Left renal cortex interstitium (tissue), 4 donors: ENCODE results near the gene PRSS57. TPM values are rescaled to one million over a fixed set of nuclear protein-coding genes. Genes with fewer than 3 reads are reported as not detected.
"Not testable (repeated sequence)": the region's sequence is repeated elsewhere in the genome, so short reads cannot be mapped to it uniquely, and the experiment has no call there.

Experiments
- DNase-seq, 4 donors: peaks; one replicate each; pipeline ENCODE4 v3.0.0-alpha.2; 2013; ENCODE audit warnings: low read depth in 4 of 4, low spot score in 2 of 4, missing footprints in 1 of 4
- polyA plus RNA-seq, 4 donors: library from polyadenylated mRNA; unstranded; fragments of 120-200 nt; gene quantifications; one replicate each; pipeline ENCODE4 v1.2.1, GENCODE V29; 2013; ENCODE audit not compliant: insufficient read length in 4 of 4

Gene PRSS57
- polyA plus RNA-seq, 4 donors = 0.13 to 0.48 (median 0.36) TPM

DNA sequence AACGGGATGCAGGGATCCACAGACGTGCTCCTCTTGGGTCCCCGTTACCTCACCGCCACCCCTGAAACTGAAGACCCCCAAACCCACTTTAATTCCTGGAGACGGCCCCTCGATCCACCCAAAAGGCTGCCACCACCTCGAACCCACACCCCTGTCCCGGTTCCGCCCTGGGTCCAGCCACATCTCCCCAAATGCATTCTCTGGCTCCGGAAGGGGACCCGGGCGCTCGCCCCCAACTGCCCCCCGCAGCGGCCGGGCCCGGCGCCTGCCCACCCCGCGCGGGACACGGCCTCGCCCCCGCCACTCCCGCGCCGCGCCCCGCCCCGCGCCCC is 19.3 kb downstream of the PRSS57 start:
- DNase-seq = no peak

DNA sequence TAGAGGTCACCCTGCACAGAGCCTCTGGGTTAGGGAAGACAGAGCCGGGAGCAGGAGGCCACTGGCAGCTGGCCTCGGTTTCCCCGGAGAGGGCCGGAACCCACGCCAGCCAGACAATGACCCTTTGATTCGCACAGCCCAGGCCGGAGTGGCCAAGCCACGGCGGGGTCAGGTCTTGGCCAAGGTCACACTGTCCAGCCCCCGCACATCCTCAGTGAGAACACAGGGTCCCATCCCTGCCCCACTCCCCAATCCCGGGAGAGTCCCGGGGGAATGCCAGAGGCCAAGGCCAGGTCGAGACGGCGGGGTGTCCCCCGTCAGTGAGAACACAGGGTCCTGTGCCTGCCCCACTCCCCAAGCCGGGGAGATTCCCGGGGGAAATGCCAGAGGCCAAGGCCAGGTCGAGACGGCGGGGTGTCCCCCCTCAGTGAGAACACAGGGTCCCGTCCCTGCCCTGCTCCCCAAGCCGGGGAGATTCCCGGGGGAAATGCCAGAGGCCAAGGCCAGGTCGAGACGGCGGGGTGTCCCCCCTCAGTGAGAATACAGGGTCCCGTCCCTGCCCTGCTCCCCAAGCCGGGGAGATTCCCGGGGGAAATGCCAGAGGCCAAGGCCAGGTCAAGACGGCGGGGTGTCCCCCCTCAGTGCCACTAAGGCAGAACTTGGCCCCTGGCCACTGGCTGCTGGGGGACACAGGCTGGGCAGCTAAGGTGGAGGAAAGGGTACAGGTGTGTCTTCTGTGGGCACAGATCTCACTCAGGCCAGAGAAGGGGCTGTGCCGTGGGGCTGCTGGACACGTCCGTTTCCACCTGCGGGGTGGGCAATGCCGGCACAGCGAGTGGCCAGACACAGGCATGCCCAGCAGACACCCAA is 20.7 kb downstream of the PRSS57 start:
- DNase-seq = no peak

DNA sequence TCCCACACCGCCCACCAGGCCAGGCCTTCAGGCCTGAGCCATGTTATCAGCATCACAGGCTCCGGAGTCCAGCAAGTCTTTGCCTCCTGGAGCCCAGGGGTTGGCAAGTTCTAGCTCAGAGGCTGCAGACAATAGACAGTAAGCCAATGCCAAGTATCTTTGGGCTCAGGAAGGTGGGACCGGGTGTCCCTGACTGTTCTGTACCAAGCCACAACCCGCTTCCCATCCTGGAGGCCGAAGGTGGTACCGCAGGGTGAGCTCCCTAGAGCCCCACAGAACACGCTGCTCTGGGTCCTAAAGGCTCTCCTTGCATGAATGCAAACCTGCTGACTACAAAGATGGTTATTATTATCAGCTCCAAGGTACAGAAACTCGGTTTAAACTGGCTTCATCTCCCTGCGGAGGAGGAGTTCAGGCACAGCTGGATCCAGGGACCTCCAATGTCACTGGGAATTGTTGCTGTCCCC is 24.6 kb downstream of the PRSS57 start:
- DNase-seq = no peak

DNA sequence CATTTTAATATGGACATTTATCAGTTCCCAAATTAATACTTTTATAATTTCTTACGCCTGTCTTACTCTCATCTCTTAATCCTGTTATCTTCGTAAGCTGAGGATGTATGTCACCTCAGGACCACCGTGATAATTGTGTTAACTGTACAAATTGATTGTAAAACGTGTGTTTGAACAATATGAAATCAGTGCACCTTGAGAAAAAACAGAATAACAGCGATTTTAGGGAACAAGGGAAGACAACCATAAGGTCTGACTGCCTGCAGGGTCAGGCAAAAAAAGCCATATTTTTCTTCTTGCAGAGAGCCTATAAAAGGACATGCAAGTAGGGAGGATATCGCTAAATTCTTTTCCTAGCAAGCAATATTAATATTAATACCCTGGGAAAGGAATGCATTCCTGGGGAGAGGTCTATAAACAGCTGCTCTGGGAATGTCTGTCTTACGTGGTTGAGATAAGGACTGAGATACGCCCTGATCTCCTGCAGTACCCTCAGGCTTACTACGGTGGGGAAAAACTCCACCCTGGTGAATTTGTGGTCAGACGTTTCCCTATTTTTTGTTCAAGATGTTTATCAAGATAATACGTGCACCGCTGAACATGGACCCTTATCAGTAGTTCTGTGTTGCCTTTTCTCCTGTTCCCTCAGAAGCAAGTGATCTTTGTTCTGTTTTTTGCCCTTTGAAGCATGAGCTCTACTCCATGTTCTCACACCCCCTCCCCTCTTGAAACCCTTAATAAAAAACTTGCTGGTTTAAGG is 26.4 kb downstream of the PRSS57 start:
- not testable (repeated sequence) for DNase-seq

DNA sequence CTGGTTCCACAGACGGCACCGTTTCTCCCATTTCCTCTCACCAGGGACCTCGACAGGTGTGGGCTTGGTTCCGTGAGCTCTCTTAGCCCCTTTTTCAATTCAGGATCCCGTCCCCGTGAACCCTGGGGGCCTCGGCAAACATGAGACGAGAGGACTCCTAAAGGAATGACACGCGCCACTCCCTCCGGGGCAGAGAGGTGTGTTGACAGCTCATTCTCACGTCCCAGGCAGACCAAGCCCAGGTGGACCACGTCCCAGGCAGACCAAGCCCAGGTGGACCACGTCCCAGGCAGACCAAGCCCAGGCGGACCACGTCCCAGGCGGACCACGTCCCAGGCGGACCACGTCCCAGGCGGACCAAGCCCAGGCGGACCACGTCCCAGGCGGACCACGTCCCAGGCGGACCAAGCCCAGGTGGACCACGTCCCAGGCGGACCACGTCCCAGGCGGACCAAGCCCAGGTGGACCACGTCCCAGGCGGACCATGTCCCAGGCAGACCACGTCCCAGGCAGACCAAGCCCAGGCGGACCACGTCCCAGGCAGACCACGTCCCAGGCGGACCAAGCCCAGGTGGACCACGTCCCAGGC is 28.2 kb downstream of the PRSS57 start:
- DNase-seq = not testable (repeated sequence)

DNA sequence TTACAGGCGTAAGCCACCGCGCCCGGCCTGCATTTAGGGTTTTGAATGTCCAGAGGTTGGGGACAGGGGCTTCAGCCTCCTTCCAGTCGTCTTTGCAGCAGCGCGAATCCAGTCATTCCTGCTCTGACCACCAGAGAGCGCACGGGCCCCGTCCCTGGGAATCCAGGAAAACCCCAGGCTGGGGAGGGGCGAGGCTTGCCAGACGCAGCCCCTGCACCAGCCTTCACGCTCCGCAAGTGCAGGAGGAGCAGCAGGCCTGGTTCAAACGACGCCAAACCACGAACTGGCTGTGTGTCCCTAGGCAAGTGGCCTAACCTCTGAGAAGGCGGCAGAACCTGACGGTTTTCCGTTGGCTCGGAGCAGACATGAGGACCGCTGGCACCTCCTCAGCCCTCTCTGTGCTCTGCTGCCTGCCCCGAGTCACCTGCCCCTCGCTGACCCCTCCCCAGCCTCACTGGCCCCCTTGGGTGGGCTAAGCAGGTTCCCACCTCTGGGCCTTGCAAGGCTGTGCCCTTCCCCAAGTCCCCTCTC is 30.3 kb downstream of the PRSS57 start:
- peak in 1 of 4 donors; percentile 76 for DNase-seq

DNA sequence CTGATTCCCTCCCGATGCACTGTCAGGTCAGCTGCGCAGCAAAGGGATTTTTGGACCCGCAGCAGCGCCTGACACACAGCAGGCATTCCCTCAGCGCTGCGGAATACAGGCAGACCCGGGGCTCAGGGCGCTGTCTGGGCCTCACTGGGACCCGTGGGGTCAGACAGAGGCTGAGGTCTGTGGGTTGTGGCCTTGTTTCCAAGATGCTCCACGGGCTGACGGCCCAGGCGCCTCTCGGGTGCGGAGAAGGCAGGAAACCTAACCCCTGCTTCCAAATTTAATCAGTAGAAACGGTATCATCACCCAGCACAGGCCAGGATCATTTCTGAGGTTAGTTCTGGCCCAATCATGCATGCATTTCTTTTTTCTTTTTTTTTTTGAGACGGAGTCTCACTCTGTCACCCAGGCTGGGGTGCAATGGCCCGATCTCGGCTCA is 31.6 kb downstream of the PRSS57 start:
- DNase-seq = no peak

DNA sequence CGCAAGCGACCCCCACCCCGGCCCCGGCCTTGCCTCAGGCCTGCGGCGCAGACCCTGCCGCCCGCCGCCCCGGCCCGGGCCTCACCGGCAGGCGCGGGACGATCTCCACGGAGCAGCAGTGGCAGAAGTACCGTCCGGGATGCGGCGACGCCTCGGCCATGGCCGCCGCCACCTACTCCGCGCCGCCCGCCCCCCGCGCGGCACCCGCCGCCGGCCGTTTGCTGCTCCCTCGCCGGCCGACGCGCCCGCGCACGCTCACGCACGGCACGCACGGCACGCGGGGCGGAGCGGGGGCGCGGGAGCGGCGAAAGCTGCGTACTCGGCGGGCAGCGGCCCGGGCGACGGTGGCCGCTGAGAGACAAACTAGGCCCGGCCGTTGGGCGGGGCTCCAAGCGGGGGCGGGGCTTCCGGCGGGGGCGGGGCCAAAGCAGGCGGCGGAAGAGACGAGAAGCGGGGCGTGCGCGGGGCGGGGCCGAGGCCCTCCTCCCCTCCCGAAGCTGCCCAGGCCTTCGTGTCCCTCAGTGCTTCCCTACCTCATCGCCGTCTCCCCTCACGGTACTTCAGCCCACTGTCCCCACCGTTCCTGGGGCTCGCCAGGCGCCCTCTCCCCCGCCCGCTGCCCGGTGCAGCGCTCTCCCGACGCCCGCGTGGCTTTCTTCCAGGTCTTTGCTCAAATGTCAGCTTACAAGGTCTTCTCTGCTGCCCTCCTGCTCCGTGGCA is 32.1 kb downstream of the PRSS57 start, which contains the start of gene RNF126:
TSS of gene RNF126 (minus strand) at position 253 of the 720 bp plus-strand sequence. CDS start at position 160, 93 bp downstream.
- DNase-seq = peak in 3 of 4 donors; percentile 53 to 78 (median 77)

DNA sequence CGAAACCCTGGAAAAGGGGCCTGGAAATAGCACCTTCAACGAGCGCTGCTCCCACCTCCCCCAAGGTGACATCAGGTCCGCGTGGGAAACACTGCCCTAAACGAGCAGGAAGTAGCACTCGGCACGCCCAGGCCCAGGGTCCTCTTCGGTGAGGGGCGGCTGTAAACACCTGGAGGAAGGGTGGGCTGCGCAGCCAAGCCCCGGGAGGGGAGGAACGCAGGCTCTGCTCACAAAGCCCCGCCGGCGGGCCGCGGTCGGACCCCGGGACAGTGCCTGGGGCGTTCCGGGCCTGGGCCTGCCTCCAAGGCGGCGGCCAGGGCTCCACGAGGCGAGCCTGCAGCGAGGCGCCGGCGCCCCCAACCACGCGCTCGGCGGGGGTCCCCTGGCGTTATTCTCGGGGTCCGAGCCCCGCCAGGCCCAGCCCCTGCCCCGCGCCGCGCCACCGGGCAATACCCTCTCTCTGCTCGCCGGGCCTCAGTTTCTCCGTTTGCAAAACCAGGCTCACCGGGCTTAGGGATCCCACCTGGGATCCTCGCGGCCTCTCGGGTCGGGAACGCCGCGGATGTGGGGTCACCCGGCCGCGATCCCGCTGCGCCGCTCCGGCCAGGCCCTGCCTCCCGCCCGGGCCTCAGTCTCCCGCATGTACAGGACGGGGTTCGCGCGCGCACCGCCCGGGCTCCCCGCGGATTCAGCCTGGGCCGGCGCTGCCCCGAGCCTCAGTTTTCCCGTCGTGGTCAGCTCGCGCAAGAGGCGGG is 32.9 kb downstream of the PRSS57 start:
- no peak for DNase-seq

DNA sequence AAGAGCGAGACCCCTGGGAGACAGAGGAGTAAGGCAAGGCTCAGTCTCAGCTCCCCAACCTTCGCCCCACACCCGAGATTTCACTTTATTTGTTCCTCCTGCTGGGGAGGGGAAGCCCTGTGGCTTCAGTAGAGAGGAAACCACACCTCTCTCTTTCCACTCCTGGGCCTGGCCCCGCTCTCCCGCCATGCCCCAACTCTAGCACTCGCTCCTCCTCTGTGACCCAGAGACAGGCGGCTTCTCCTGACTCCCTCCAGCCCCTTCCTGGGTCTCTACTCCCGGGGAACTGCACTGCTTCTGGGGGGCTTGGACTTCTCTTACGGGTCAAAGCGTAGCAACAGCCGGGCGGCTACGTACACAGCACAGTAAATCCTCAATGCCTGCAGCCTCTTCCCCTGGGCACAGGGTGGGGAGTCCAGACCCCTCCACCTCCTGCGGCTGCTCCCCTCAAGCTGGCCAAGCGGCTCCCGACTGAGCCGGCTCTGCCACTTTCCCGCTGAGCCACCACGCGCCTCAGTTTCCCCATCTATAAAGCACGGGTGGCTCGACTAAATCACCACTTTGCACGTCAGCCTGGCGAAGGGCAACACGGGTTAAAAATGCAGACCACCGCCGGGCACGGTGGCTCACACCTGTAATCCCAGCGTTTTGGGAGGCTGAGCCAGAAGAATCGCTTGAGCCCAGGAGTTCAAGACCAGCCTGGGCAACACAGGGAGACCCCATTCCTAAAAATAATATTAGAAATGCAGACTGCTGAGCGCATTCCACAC is 33.6 kb downstream of the PRSS57 start:
- no peak for DNase-seq

DNA sequence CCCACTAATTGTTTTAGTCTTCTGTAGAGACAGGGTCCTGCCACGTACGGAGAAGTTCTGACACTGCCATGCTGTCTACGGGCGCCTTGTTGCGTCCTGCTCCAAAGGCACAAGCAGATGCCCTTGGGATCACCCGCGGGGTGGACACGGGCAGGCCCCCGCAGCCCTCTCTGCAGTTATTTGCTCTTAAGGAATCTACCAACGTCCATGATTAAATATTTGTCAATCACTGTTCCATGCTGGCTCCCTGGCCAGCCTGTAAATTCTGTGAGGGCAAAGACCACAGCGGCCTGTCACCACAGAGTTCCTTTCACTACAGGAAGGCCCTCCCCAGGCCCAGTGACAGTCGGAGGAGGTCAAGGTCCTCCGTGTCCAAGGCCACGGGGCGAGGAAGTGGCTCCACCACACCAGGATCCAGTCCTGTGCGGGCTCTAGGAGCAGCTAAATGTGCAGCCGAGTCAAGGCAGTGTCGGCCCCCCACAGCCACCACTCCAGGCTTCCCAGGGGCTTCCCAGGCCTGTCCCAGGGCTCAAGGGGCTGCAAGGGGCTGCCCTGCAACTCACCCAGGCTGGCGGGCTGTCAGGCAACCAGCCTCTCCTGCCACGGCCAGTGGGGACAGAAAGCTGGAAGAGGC is 34.3 kb downstream of the PRSS57 start:
- no peak for DNase-seq

DNA sequence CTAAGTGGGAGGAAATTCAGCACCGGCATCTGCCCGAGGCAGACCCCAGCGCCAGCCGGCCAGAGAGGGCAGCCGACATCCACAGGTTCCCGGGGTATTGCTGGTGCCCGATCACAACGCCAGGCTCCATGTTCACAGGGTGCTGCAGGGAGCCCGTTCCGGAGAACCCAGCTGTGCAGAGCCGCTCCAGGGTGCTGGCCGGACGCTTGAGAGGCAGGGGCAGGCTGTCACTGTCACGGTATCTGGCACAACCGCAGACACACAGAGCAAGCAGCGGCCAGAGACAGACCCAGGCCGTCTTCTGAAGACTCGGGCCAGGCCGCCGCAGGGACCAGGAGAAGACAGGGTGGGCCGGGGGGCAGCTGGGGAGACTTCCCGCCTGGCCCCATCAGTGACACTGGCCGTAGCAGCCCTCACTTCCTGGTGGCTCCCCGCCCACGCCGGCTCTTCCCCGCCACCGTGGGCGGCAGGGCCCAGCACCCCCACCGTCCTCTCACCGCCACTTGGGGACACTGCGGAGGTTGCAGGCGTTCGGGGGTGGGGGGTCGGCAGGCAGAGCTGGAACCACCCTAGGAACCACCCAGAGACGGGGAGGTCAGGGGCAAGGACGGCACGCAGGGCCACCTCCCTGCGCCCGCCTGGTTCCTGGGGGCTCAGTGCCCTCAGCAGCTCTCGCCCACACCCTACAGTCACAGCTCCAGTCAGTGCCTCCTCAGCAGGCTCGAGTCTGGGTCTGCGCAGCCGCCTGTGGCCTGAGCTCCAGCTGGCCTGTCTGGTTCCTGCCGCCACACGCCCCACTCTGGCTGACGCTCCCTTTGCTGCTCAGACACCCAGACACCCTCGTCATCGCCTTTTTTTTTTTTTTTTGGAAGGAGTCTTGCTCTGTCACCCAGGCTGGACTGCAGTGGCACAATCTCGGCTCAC is 36.1 kb downstream of the PRSS57 start:
- no peak for DNase-seq

DNA sequence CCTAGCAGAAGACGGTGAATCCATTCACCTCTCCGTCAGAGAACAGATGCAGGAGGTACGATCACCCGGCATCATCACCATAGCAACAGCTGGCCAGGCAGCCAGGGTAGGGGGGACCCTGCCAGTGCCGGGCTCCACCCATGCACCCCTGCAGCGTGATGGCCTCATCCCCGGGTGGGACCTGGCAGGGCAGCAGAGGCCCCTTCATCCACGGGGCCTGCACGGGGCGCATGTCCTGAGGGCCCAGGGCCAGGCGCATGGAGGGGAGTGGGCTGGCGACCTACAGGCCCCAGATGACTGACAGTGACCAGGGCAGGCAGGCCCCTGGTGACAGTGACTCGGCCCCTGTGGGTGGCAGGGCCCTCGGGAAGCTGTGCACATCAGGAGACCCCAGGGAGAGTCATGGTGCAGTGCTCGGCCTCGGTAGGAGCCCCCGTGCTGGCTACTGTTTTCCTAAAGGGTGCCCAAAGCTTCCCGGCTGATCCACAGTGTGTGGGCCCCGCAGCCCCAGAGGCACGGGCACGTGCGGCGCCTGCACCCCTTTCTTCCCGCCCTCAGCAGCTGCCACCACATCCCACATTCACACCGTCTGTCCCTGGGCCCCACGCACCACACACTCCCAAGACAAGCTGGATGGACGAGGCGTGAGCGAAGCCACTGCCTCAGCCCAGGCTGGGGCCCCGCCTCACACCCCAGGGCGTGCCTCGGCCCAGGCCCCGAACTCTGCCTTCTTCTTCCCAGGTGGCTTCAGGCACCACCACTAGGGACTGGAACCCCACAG is 37.0 kb downstream of the PRSS57 start:
- no peak for DNase-seq

DNA sequence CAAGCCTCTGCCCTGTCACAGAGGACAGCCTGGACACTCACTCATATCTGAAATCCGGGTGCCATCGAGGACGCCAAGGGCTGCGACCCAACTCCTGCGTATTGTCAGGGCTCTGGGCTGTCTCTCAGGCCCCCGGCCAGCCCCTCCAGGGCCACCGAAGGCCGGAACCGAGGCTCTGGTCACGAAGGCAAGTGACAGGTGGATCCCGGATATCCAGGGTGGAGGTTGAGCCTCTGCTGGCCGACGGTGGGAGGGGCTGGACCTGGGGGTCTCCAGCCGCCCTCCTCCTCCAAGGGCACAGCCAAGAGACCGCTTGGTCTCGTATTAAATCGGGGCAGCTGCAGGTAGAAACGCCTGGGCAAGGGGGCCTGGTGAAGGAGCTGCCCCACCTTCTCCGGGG is 37.6 kb downstream of the PRSS57 start:
- no peak for DNase-seq

DNA sequence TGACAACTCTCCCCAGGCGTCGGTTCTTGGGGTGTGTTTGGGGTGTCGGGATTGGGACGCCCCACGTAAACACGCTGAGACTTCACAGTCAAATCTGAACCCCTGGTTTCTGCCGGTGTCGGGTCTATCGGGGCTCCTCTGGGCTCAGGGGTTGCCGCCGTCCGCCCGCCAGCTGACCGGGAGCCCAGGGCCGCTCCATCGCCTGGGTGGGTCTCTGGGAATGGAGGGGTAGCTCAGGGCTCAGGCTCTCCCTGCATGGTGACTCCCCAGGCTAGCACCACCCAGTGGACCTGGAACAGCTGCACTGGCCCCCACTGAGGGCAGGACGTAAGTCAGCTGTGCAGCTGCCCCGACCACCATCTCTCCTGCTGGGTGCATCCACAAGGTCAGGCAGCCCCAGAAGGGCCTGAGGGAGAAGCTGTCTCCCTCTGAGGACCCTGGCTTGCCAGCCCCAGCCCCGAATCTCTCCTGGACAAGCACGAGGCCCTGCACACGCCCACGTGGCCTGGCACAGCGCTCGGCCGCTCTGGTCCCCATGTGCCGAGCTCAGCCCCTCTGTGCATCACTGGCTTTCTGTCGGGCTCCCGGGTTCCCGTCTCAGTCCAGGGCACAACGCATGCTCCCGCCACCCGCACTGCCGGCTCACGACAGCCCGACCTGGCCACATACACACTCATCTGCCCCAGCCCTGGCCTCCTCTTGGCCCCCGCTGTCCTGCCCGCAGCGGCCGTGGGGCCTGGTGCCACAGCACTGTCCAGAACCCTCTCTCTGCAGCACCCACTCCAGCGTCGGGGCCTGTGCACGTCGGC is 38.3 kb downstream of the PRSS57 start:
- DNase-seq = no peak

DNA sequence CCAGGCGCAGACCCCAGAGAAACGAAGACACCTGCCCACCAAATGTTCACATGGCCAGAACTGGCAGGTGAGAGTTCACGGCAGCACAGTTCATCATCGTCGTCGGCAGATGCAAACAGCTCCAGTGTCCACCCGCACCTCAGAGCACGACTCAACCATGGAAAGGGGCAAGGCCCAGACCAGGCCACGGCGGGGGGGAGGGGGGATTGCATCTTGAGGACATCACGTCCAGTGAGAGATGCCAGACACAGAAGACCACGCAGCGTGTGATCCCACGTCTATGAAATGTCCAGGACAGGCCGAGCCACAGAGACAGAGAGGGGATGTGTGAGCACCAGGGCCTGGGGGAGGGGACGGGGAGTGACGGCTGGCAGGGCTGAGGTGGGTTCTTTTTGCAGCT is 39.6 kb downstream of the PRSS57 start:
- no peak for DNase-seq
